Lung (tissue), 12 donors: Measurements from ENCODE around the gene ZYX. TPM values are rescaled to one million over a fixed set of nuclear protein-coding genes. Genes with fewer than 3 reads are reported as not detected.
A peak's percentile ranks its signal among the peaks of the same experiment; 100 is the strongest.

Experiments used
- ATAC-seq: fragments of 200-7000 bp; cut with Tn5 transposase; one replicate; pipeline ENCODE4 v1.9.1; 2020; ENCODE audit warnings: moderate number of reproducible peaks; ENCODE audit not compliant: insufficient read depth, low FRiP score
- DNase-seq, 3 donors: peaks; one replicate each; pipeline ENCODE4 v3.0.0-alpha.2; 2013 to 2017
- H3K27ac ChIP-seq, 2 donors: one replicate each; pipeline ENCODE4 v1.5.1; 2013; ENCODE audit warnings: mild to moderate bottlenecking in 2 of 2, moderate library complexity in 2 of 2, control low read depth in 1 of 2, inconsistent platforms in 1 of 2, low read depth in 1 of 2, low read length in 1 of 2
- H3K27me3 ChIP-seq, 3 donors: one replicate each; pipeline ENCODE4 v1.5.1; 2013; ENCODE audit warnings: low read length in 2 of 3; ENCODE audit not compliant: control insufficient read depth in 3 of 3, insufficient read depth in 3 of 3
- H3K36me3 ChIP-seq, 4 donors: one replicate each; pipeline ENCODE4 v1.5.1; 2013; ENCODE audit warnings: low read length in 4 of 4, mild to moderate bottlenecking in 1 of 4, moderate library complexity in 1 of 4; ENCODE audit not compliant: control insufficient read depth in 4 of 4, insufficient read depth in 4 of 4
- H3K4me1 ChIP-seq, 5 donors: one replicate each; pipeline ENCODE4 v1.5.1; 2013; ENCODE audit warnings: low read length in 5 of 5, mild to moderate bottlenecking in 2 of 5, moderate library complexity in 1 of 5; ENCODE audit not compliant: control insufficient read depth in 5 of 5, insufficient read depth in 5 of 5
- H3K4me3 ChIP-seq: one replicate; pipeline ENCODE4 v1.5.1; 2013; ENCODE audit warnings: mild to moderate bottlenecking, control low read depth, moderate library complexity
- H3K9ac ChIP-seq, 2 donors: one replicate each; pipeline ENCODE4 v1.5.1; 2013; ENCODE audit warnings: low read length in 2 of 2, control low read depth in 1 of 2; ENCODE audit not compliant: insufficient read depth in 1 of 2
- H3K9me3 ChIP-seq, 4 donors: one replicate each; pipeline ENCODE4 v1.5.1; 2013; ENCODE audit warnings: low read length in 3 of 4, mild to moderate bottlenecking in 1 of 4, moderate library complexity in 1 of 4; ENCODE audit not compliant: control insufficient read depth in 4 of 4, insufficient read depth in 3 of 4
- WGBS, 2 donors: extraction: QIAGEN DNeasy Blood & Tissue Kit; methylation state at CpG; one replicate each; pipeline ENCODE4 v1.1.7; 2013; 5-methylcytosine and 5-hydroxymethylcytosine counted together
- polyA plus RNA-seq, 2 donors: library from polyadenylated mRNA; stranded (reverse); fragments of 200-250 nt; gene quantifications; one replicate each; pipeline ENCODE4 v1.2.1, GENCODE V29; 2013
- total RNA-seq, 2 donors: library from RNA; depleted of rRNA in 1 of 2; stranded (reverse); fragments of >200 nt in 1 of 2; gene quantifications; one replicate each; pipeline ENCODE4 v1.2.1, GENCODE V29; 2014 to 2021
- TF ChIP-seq, protein P1 (sequence below): IDR thresholded peaks from 2 replicates; pipeline ENCODE4 v1.5.1; 2012; ENCODE audit warnings: mild to moderate bottlenecking; ENCODE audit errors: control extremely low read depth, extremely low read depth
- donor health status: control.
- donor health status: control.
- donor health status: Bipolar disorder and iron deficiency.
- donor health status: healthy.
- donor health status: DM: yes; HTN: yes; CAD: no.

ZYX gene
- total and polyA plus RNA-seq, 4 donors: 98.9 to 310 (median 183) TPM

DNA sequence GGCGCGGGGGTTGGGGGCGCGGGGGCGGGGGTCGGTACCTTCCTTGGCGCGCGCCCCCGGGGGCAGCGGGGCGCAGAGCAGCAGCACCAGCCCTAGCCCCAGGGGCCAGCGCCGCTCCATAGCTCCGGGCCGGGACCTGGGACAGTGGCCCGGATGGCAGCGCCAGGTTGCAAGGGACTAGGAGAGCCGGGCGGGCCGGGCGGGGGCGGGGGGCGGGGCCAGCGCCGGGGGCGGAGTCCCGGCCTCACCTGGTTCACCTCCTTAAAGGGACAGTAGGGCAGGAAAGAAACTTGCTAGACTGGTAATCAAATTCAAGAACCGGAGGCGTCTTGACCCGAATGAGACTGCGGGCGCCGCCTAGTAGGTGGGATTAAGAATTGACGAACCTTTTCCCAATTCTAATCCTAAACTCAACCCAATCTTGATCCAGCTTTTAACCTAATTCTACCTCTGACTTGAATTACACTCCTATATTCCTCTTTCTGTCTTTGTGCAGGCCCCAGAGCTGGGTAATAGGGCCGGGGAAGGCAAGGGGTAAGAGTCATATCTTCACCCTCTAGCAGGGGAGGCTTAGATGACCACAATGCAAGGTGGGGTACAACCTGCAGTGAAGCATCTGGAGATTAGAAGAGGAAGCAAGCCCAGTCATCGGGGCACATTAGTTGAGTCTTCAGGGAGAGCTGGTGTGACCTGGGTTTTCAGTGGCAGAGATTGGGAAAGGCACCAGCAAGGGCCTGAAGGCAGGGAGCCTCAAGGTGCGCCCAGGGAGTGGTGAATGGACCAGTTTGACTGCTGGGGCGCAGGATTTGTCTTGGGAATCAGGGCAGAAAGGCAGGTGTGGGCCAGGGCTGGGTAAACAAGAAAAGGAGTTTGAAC, 27.8 kb downstream of the ZYX start, which contains the start of gene EPHA1:
Gene EPHA1, minus strand, starts transcription at position 171 of the 876 bp plus-strand sequence. Its CDS starts 51 bp downstream, at position 120.
- Histone ChIP-seq H3K9ac (peak within 1 kb of the TSS; percentile 14 to 26), H3K4me3 (peak within 1 kb of the TSS; percentile 33), H3K9me3 (no peaks in the 10 kb centered on the region), H3K27me3 (no peaks in the 10 kb centered on the region), H3K27ac (peak within 1 kb of the TSS in 1 of 2 donors; percentile 44), H3K36me3 (no peaks in the 10 kb centered on the region), H3K4me1 (peaks cover 0 to 70% (median 43%) of the 10 kb centered on the region in 5 donors)
- DNase-seq (peak; percentile 62 to 75 (median 73)), ATAC-seq (peak; percentile 65)
- TF ChIP-seq, protein P1, sequence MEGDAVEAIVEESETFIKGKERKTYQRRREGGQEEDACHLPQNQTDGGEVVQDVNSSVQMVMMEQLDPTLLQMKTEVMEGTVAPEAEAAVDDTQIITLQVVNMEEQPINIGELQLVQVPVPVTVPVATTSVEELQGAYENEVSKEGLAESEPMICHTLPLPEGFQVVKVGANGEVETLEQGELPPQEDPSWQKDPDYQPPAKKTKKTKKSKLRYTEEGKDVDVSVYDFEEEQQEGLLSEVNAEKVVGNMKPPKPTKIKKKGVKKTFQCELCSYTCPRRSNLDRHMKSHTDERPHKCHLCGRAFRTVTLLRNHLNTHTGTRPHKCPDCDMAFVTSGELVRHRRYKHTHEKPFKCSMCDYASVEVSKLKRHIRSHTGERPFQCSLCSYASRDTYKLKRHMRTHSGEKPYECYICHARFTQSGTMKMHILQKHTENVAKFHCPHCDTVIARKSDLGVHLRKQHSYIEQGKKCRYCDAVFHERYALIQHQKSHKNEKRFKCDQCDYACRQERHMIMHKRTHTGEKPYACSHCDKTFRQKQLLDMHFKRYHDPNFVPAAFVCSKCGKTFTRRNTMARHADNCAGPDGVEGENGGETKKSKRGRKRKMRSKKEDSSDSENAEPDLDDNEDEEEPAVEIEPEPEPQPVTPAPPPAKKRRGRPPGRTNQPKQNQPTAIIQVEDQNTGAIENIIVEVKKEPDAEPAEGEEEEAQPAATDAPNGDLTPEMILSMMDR: no peak
- 8% methylated on average over 31 to 39 of the region's 39 CpGs for WGBS, 2 donors

GRCh38 chr7:143410521-143411004, 29.4 kb downstream of the ZYX start:
- Histone ChIP-seq H3K4me1 (peaks cover 0 to 58% (median 32%) of the 10 kb centered on the region in 5 donors), H3K9me3 (no peaks in the 10 kb centered on the region), H3K4me3 (no peak overlapping the region), H3K27ac (peak overlapping the region in 1 of 2 donors; percentile 46), H3K9ac (no peak overlapping the region), H3K27me3 (no peaks in the 10 kb centered on the region), H3K36me3 (no peaks in the 10 kb centered on the region)
- 14 to 34% methylated on average over 6 of the region's 6 CpGs for WGBS, 2 donors
- TF ChIP-seq, protein P1: no peak
- ATAC-seq (no peak), DNase-seq (peak; percentile 57 to 84 (median 68))

GRCh38 chr7:143411976-143412708, 31.0 kb downstream of the ZYX start:
- ATAC-seq (no peak), DNase-seq (no peak)
- TF ChIP-seq, protein P1: no peak
- Histone ChIP-seq H3K36me3 (no peaks in the 10 kb centered on the region), H3K4me3 (no peak overlapping the region), H3K27ac (no peak overlapping the region), H3K4me1 (peaks cover 0 to 52% (median 20%) of the 10 kb centered on the region in 5 donors), H3K9me3 (no peaks in the 10 kb centered on the region), H3K9ac (no peak overlapping the region), H3K27me3 (no peaks in the 10 kb centered on the region)
- WGBS, 2 donors: 53 to 73% methylated on average over 5 of the region's 5 CpGs
